K562 (cell line): Measurements from ENCODE around the gene MORF4L1. TPM values are rescaled to one million over a fixed set of nuclear protein-coding genes. Genes with fewer than 3 reads are reported as not detected.
A peak's percentile ranks its signal among the peaks of the same experiment; 100 is the strongest.

ENCODE experiments used
- ATAC-seq: fragments of 200-7000 bp; cut with Tn5 transposase; 3 replicates; pipeline ENCODE4 v1.9.1; 2020; ENCODE audit warnings: moderate library complexity
- BruUV-seq: library from RNA; stranded (reverse); fragments of 400-500 nt; replicated peaks from 2 replicates; lab custom pipeline; 2021; lab: Mats Ljungman, UMichigan
- CTCF ChIA-PET: fragments of 300-600 bp; formaldehyde crosslinking; extraction: SDS; loops from one replicate; lab custom pipeline; 2021; ENCODE audit warnings: low intra/inter-chr PET ratio; lab: Yijun Ruan, JAX
- POLR2A ChIA-PET: fragments of 300-600, 350-650 bp; sonication (Branson Sonifier 250); formaldehyde crosslinking; extraction: SDS; loops from one replicate; lab custom pipeline; 2021; ENCODE audit warnings: antibody characterized with exemption, inconsistent platforms; lab: Yijun Ruan, JAX
- DNase-seq, 4 experiments: peaks; one replicate each; pipeline versions ENCODE4 v3.0.0 to v3.0.0-alpha.2; 2011 to 2018; ENCODE audit warnings: low spot score in 3 of 4, mixed read lengths in 3 of 4; ENCODE audit errors: extremely low read depth in 1 of 4
- FAIRE-seq: peaks from 2 replicates; lab custom pipeline; 2011; peaks lifted over from hg19 to GRCh38; lab: Jason Lieb, UNC
- H2AFZ ChIP-seq: 2 replicates; pipeline ENCODE4 v1.6.0; 2011; ENCODE audit warnings: low read depth, low read length, control low read depth, inconsistent platforms
- H3K27ac ChIP-seq: fragments of 200-600 bp; 3 replicates; pipeline ENCODE4 v1.8.0; 2011; ENCODE audit warnings: low read depth, mild to moderate bottlenecking, control low read depth, inconsistent platforms, low read length, moderate library complexity, mixed read lengths; ENCODE audit errors: extremely low read depth
- H3K27me3 ChIP-seq, 2 experiments: fragments of 300-600 bp in 1 of 2; 2 replicates in 1 of 2; 3 replicates in 1 of 2; pipeline versions ENCODE4 v1.6.0 to v1.8.0; 2011; ENCODE audit warnings: inconsistent platforms in 2 of 2, low read length in 2 of 2, mild to moderate bottlenecking in 1 of 2, mixed read lengths in 1 of 2, moderate library complexity in 1 of 2; ENCODE audit not compliant: control insufficient read depth in 2 of 2, insufficient read depth in 2 of 2
- H3K36me3 ChIP-seq: fragments of 300-600 bp; 3 replicates; pipeline ENCODE4 v1.8.0; 2011; ENCODE audit warnings: mild to moderate bottlenecking, low read length, inconsistent platforms; ENCODE audit not compliant: control insufficient read depth, insufficient read depth
- H3K4me1 ChIP-seq, 2 experiments: fragments of 200-600 bp in 1 of 2; replicated peaks in 1 of 2; 2 replicates in 1 of 2; 3 replicates in 1 of 2; pipeline versions ENCODE4 v1.5.1 to v1.8.0; 2011; ENCODE audit warnings: inconsistent platforms in 2 of 2, low read length in 2 of 2, mild to moderate bottlenecking in 1 of 2, mixed read lengths in 1 of 2, moderate library complexity in 1 of 2; ENCODE audit not compliant: control insufficient read depth in 2 of 2, insufficient read depth in 2 of 2
- H3K4me2 ChIP-seq: 2 replicates; pipeline ENCODE4 v1.6.1; 2011; ENCODE audit warnings: low read length, control low read depth, inconsistent platforms, mixed read lengths; ENCODE audit not compliant: insufficient read depth
- H3K4me3 ChIP-seq: fragments of 200-600 bp; sonication (generic), shearing (Covaris generic); 2 replicates; pipeline ENCODE4 v1.5.1; 2016; ENCODE audit warnings: control low read depth, inconsistent platforms
- H3K79me2 ChIP-seq: fragments of 200-600 bp; 3 replicates; pipeline ENCODE4 v1.8.0; 2011; ENCODE audit warnings: low read length, inconsistent platforms; ENCODE audit not compliant: control insufficient read depth, insufficient read depth
- H3K9ac ChIP-seq, 2 experiments: 2 replicates each; pipeline versions ENCODE4 v1.6.0 to v1.6.1; 2011; ENCODE audit warnings: low read depth in 2 of 2, low read length in 2 of 2, control low read depth in 1 of 2, inconsistent platforms in 1 of 2, mild to moderate bottlenecking in 1 of 2, mixed read lengths in 1 of 2; ENCODE audit not compliant: insufficient read depth in 1 of 2
- H3K9me1 ChIP-seq: one replicate; pipeline ENCODE4 v1.6.0; 2011; ENCODE audit warnings: inconsistent platforms, mild to moderate bottlenecking, low read length, moderate library complexity; ENCODE audit not compliant: control insufficient read depth, insufficient read depth
- H3K9me3 ChIP-seq: replicated peaks from 2 replicates; pipeline ENCODE4 v1.5.1; 2011; ENCODE audit warnings: low read depth, low read length, inconsistent platforms; ENCODE audit not compliant: control insufficient read depth, insufficient read depth
- H4K20me1 ChIP-seq: replicated peaks from 2 replicates; pipeline ENCODE4 v1.6.1; 2011; ENCODE audit warnings: low read length, inconsistent platforms, mixed read lengths; ENCODE audit not compliant: control insufficient read depth, insufficient read depth
- ATF1 ChIP-seq, 2 experiments: fragments of 450-650 bp in 1 of 2; IDR thresholded peaks; 2 replicates each; pipeline ENCODE4 v1.6.1; 2016; ENCODE audit warnings: missing compliant biosample characterization in 1 of 2, missing genetic modification characterization in 1 of 2
- BMI1 ChIP-seq: fragments of 150-350 bp; IDR thresholded peaks from 2 replicates; pipeline ENCODE4 v1.6.1; 2014; ENCODE audit warnings: low read length
- CTCF ChIP-seq, 3 experiments: IDR thresholded peaks in 2 of 3; conservative IDR thresholded peaks in 1 of 3; 2 replicates each; pipeline ENCODE4 v1.5.1; 2011 to 2012; ENCODE audit warnings: low read length in 3 of 3, mild to moderate bottlenecking in 3 of 3, control low read depth in 2 of 3, improper control_type of control experiment in 1 of 3, inconsistent platforms in 1 of 3, low read depth in 1 of 3, mixed read lengths in 1 of 3, moderate library complexity in 1 of 3; ENCODE audit not compliant: insufficient read depth in 2 of 3
- FUS ChIP-seq: fragments of 200-400 bp; formaldehyde crosslinking; optimal IDR thresholded peaks from 2 replicates; pipeline ENCODE3; 2017; ENCODE audit warnings: low read depth, low read length
- KLF10 ChIP-seq: fragments of 250-450 bp; sonication (Bioruptor Pico); IDR thresholded peaks from 2 replicates; pipeline ENCODE4 v1.6.1; 2021; ENCODE audit warnings: matching md5 sums
- MXI1 ChIP-seq: IDR thresholded peaks from 2 replicates; pipeline ENCODE4 v1.6.1; 2011; ENCODE audit warnings: low read depth, mild to moderate bottlenecking, improper control_type of control experiment, low read length
- NELFE ChIP-seq: IDR thresholded peaks from 2 replicates; pipeline ENCODE4 v1.6.1; 2011; ENCODE audit warnings: mild to moderate bottlenecking; ENCODE audit not compliant: insufficient read depth, insufficient read length
- NFE2L1 ChIP-seq: fragments of 450-650 bp; IDR thresholded peaks from 2 replicates; pipeline ENCODE4 v1.6.1; 2016; ENCODE audit warnings: missing genetic modification characterization, low read depth, mild to moderate bottlenecking, missing compliant biosample characterization, moderate library complexity, borderline replicate concordance
- NFIC ChIP-seq: fragments of 450-650 bp; IDR thresholded peaks from 2 replicates; pipeline ENCODE4 v1.6.1; 2017; ENCODE audit warnings: mild to moderate bottlenecking, inconsistent platforms
- RAD21 ChIP-seq, 2 experiments: fragments of 250-450 bp in 1 of 2; fragments of 450-650 bp in 1 of 2; sonication (Bioruptor Pico) in 1 of 2; formaldehyde crosslinking in 1 of 2; IDR thresholded peaks in 1 of 2; conservative IDR thresholded peaks in 1 of 2; 2 replicates each; pipeline versions ENCODE4 v1.4.0 to v1.8.0; 2020 to 2022; ENCODE audit warnings: mild to moderate bottlenecking in 2 of 2, moderate library complexity in 1 of 2
- SIN3A ChIP-seq, 2 experiments: fragments of 150-350 bp in 1 of 2; IDR thresholded peaks; 2 replicates each; pipeline ENCODE4 v1.6.1; 2011 to 2016; ENCODE audit warnings: borderline replicate concordance in 2 of 2, low read depth in 2 of 2, low read length in 2 of 2, mild to moderate bottlenecking in 2 of 2, moderate library complexity in 2 of 2; ENCODE audit not compliant: control insufficient read depth in 1 of 2
- SMC3 ChIP-seq: conservative IDR thresholded peaks from 2 replicates; pipeline ENCODE4 v1.6.1; 2011; ENCODE audit warnings: low read depth, low read length, improper control_type of control experiment; ENCODE audit not compliant: insufficient read depth
- ZNF518B ChIP-seq: fragments of 250-450 bp; sonication (Bioruptor Pico); IDR thresholded peaks from 2 replicates; pipeline ENCODE4 v1.5.0; 2021; ENCODE audit warnings: mild to moderate bottlenecking, moderate library complexity
- ZNF57 ChIP-seq: fragments of 450-650 bp; formaldehyde crosslinking; IDR thresholded peaks from 2 replicates; pipeline ENCODE4 v1.4.0; 2020; ENCODE audit warnings: mild to moderate bottlenecking, moderate library complexity
- WGBS: fragments of 100-300 bp; shearing (Covaris generic); methylation state at CpG from one replicate; pipeline ENCODE4 v1.1.6; 2016; ENCODE audit warnings: low coverage, mixed read lengths; ENCODE audit not compliant: insufficient coverage; ENCODE audit errors: missing lambda C conversion rate; 5-methylcytosine and 5-hydroxymethylcytosine counted together
- in situ Hi-C: fragments of 300-500 bp; cut with MboI; formaldehyde crosslinking; loops from 4 replicates; pipeline ENCODE4 v1.15.0; 2018; ENCODE audit warnings: inconsistent platforms, mixed read lengths
- intact Hi-C: fragments of 100-400 bp; cut with micrococcal nuclease; formaldehyde crosslinking; loops from 2 replicates; pipeline ENCODE4 v1.14.2; 2022
- polyA plus RNA-seq, 8 experiments: library from polyadenylated mRNA; depleted of rRNA in 4 of 8; stranded (reverse) in 5 of 8; unstranded in 3 of 8; fragments of >200 nt; fragmentation: Nextera tagmentation in 2 of 8; fragmentation: Illumina TruSeq in 1 of 8; extraction: Ambion mirVana in 2 of 8; extraction: Trizol in 1 of 8; gene quantifications; 2 replicates each; pipeline versions ENCODE4 v1.2.1 to v1.2.3, GENCODE V29; 2011 to 2014; ENCODE audit warnings: inconsistent platforms in 1 of 8, missing spikeins in 1 of 8
- total RNA-seq, 7 experiments: library from RNA; depleted of rRNA in 6 of 7; stranded (reverse); fragments of >200 nt in 6 of 7; fragmentation: Illumina TruSeq in 2 of 7; extraction: Trizol in 2 of 7; gene quantifications; 2 replicates each; pipeline versions ENCODE4 v1.2.1 to v1.2.3, GENCODE V29; 2011 to 2021; ENCODE audit warnings: low replicate concordance in 1 of 7

The MORF4L1 gene
- total and polyA plus RNA-seq, 9 of the 15 experiments (the other 6 are each of a cell fraction or from before 2014, with no cell fraction given) = 127 to 615 (median 281) TPM

- ChIA-PET CTCF (no interaction called here), POLR2A (interaction anchor here (1.5 to 3.3 kb wide), 2 partner anchors 10 to 22 kb away, joined by 3 to 15 read pairs; no protein-coding TSS in a partner anchor)
- in situ Hi-C loops = loop anchor here (5.0 kb wide), 1 partner anchor 68 kb away; no protein-coding TSS in a partner anchor
- Histone ChIP-seq H2AFZ (no peak overlapping the region), H3K4me2 (no peak overlapping the region), H4K20me1 (peaks cover 8% of the 10 kb centered on the region), H3K4me1 (peaks cover 9 to 14% of the 10 kb centered on the region in 2 experiments; a peak in 3 of 5 replicates), H3K9me3 (no peaks in the 10 kb centered on the region), H3K79me2 (no peaks in the 10 kb centered on the region)
- BruUV-seq = no TSS peak
- 75% methylated on average over 13 of the region's 13 CpGs for WGBS
- intact Hi-C loops = no loop called here
- FAIRE-seq = no peak
- DNase-seq = peak in 1 of 4 experiments; percentile 29
- peak; percentile 58; the same call in 2 of the 3 replicates for ATAC-seq
- TF ChIP-seq KLF10 (CRISPR knock-in tag) (no peak), SIN3A (IDR thresholded peaks at IDR 0.05; ENCODE audit: borderline replicate concordance in 2 of 2, control insufficient read depth in 1 of 2, low read depth in 2 of 2, low read length in 2 of 2) (no peak), FUS (no peak), ZNF518B (CRISPR knock-in tag) (no peak), NELFE (no peak), ATF1 (CRISPR knock-in tag; IDR thresholded peaks at IDR 0.05) (no peak), ATF1 (tag; IDR thresholded peaks at IDR 0.05) (no peak), CTCF (IDR thresholded peaks at IDR 0.05 in 2 of 3, conservative IDR thresholded peaks at IDR 0.05 in 1 of 3; ENCODE audit: insufficient read depth in 2 of 3, low read depth in 1 of 3, low read length in 3 of 3) (peak; percentile 45 to 64 (median 56); a peak in 5 of 6 replicates), NFE2L1 (no peak), NFIC (no peak), RAD21 (CRISPR knock-in tag; conservative IDR thresholded peaks at IDR 0.05 in 1 of 2, IDR thresholded peaks at IDR 0.05 in 1 of 2) (peak in 1 of 2 experiments; percentile 50; a peak in 2 of 4 replicates), MXI1 (no peak), SMC3 (0 out of 2 replicates have a peak, but pooled peaks have one; percentile 8), BMI1 (no peak), ZNF57 (CRISPR knock-in tag) (no peak)
- TF ChIP-seq, all 486 proteins: peak for 3
- Histone ChIP-seq H3K27me3 (no peaks in the 10 kb centered on the region), H3K27ac (no peak overlapping the region; the same call in 2 of the 3 replicates), H3K9ac (no peak overlapping the region), H3K4me3 (no peak overlapping the region), H3K36me3 (peaks cover 66% of the 10 kb centered on the region), H3K9me1 (no peaks in the 10 kb centered on the region)
Measured at GRCh38 chr15:78914027-78914764, 41.5 kb downstream of the MORF4L1 start.
